Smooth muscle cell (in vitro differentiated cells): Measurements from ENCODE around the gene NHERF2. TPM values are rescaled to one million over a fixed set of nuclear protein-coding genes. Genes with fewer than 3 reads are reported as not detected.
A peak's percentile ranks its signal among the peaks of the same experiment; 100 is the strongest.

Source experiments
- DNase-seq: peaks from one replicate; lab custom pipeline; 2025; ENCODE audit not compliant: unreplicated experiment; lab: John Stamatoyannopoulos, UW
- H2AFZ ChIP-seq: fragments of 200-600 bp; sonication (generic); 2 replicates; pipeline ENCODE4 v1.6.0; 2016; ENCODE audit warnings: antibody characterized with exemption, low read depth, mild to moderate bottlenecking
- H3F3A ChIP-seq: fragments of 200-600 bp; sonication (generic); 2 replicates; pipeline ENCODE4 v1.6.0; 2017; ENCODE audit warnings: antibody characterized with exemption, low read depth
- H3K27ac ChIP-seq: fragments of 200-600 bp; sonication (generic); 2 replicates; pipeline ENCODE4 v1.5.1; 2016; ENCODE audit warnings: low read depth, mild to moderate bottlenecking
- H3K27me3 ChIP-seq: fragments of 200-600 bp; sonication (generic); 2 replicates; pipeline ENCODE4 v1.6.1; 2016; ENCODE audit warnings: low read depth, mild to moderate bottlenecking
- H3K36me3 ChIP-seq: fragments of 200-600 bp; sonication (generic); 2 replicates; pipeline ENCODE4 v1.5.1; 2016; ENCODE audit warnings: low read depth
- H3K4me1 ChIP-seq: fragments of 200-600 bp; sonication (generic); 2 replicates; pipeline ENCODE4 v1.5.1; 2016; ENCODE audit warnings: low read depth
- H3K4me2 ChIP-seq: fragments of 200-600 bp; sonication (generic); 2 replicates; pipeline ENCODE4 v1.6.0; 2016; ENCODE audit warnings: mild to moderate bottlenecking
- H3K4me3 ChIP-seq: fragments of 200-600 bp; sonication (generic); 2 replicates; pipeline ENCODE4 v1.5.1; 2016; ENCODE audit warnings: mild to moderate bottlenecking
- H3K79me2 ChIP-seq: fragments of 200-600 bp; sonication (generic); 2 replicates; pipeline ENCODE4 v1.6.0; 2016; ENCODE audit warnings: low read depth, mild to moderate bottlenecking
- H3K9ac ChIP-seq: fragments of 200-600 bp; sonication (generic); 2 replicates; pipeline ENCODE4 v1.6.0; 2016; ENCODE audit warnings: low read depth
- H3K9me3 ChIP-seq: fragments of 200-600 bp; sonication (generic); replicated peaks from 2 replicates; pipeline ENCODE4 v1.5.1; 2016; ENCODE audit warnings: low read depth
- H4K20me1 ChIP-seq: fragments of 200-600 bp; sonication (generic); 2 replicates; pipeline ENCODE4 v1.6.0; 2016; ENCODE audit warnings: low read depth
- WGBS: methylation state at CpG from one replicate; pipeline ENCODE4 v1.1.7; 2016; ENCODE audit warnings: low lambda C conversion rate; 5-methylcytosine and 5-hydroxymethylcytosine counted together
- polyA plus RNA-seq: library from polyadenylated mRNA; unstranded; fragments of >200 nt; fragmentation: Nextera tagmentation; extraction: Ambion mirVana; gene quantifications from 2 replicates; pipeline ENCODE4 v1.2.1, GENCODE V29; 2016
- total RNA-seq: library from RNA; depleted of rRNA; stranded (reverse); fragments of >200 nt; gene quantifications from 2 replicates; pipeline ENCODE4 v1.2.3, GENCODE V29; 2014
- TF ChIP-seq, protein P1 (sequence below): fragments of 200-600 bp; sonication (generic); IDR thresholded peaks from 2 replicates; pipeline ENCODE4 v1.5.1; 2017; ENCODE audit warnings: borderline replicate concordance, mild to moderate bottlenecking, antibody characterized with exemption; ENCODE audit not compliant: insufficient read depth, poor library complexity, severe bottlenecking

The NHERF2 gene
- total and polyA plus RNA-seq, 2 experiments from 2014 or later, result 14.4 to 40.2 TPM

DNA sequence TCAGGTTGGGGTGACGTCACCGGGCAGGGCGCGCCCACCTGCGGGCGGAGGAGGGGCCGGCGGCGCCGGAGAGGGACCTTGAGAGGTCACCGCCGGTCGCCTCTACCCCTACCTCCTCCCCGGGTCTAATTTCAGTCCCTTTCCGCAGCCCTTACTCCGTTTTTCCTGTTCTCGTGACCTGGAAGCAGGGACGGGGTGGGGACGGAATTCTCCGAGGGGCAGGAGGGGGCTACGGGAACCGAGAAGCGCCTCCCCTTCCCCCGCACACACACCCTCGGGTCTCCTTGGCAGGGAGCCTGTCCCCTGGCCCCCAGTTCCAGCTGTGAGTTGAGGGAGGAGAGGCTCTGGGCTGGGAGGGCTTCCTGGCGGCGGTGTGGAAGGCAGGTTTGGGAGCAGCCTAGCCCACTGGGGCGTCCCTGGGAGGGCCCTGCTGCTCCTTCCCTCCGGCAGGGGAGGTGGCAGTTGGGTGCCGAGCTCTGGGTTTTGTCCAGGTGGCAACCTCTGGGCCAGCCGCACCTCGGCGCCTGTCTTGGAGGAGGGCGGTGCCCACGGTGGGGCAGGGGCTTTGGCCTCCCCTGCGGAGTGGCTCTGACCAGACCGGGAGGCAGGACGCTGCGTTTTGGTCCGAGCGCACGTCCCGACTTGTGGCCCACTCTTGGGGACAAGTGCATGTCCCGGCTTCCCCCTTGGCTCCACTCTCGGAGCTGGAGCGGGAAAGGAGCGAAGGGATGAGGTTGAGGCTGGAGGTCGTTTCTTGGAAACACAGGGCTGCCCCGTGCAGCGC lies 36.2 kb upstream of the NHERF2 start:
- Histone ChIP-seq H3K27ac (no peak overlapping the region), H3F3A (peaks cover 13% of the 10 kb centered on the region), H3K9me3 (no peaks in the 10 kb centered on the region), H3K9ac (no peak overlapping the region), H3K27me3 (peaks cover 39% of the 10 kb centered on the region), H4K20me1 (no peaks in the 10 kb centered on the region), H2AFZ (no peak overlapping the region), H3K4me2 (peak overlapping the region; percentile 82), H3K4me1 (peaks cover 10% of the 10 kb centered on the region), H3K36me3 (no peaks in the 10 kb centered on the region), H3K79me2 (no peaks in the 10 kb centered on the region), H3K4me3 (peak overlapping the region; percentile 46)
- TF ChIP-seq, protein P1, sequence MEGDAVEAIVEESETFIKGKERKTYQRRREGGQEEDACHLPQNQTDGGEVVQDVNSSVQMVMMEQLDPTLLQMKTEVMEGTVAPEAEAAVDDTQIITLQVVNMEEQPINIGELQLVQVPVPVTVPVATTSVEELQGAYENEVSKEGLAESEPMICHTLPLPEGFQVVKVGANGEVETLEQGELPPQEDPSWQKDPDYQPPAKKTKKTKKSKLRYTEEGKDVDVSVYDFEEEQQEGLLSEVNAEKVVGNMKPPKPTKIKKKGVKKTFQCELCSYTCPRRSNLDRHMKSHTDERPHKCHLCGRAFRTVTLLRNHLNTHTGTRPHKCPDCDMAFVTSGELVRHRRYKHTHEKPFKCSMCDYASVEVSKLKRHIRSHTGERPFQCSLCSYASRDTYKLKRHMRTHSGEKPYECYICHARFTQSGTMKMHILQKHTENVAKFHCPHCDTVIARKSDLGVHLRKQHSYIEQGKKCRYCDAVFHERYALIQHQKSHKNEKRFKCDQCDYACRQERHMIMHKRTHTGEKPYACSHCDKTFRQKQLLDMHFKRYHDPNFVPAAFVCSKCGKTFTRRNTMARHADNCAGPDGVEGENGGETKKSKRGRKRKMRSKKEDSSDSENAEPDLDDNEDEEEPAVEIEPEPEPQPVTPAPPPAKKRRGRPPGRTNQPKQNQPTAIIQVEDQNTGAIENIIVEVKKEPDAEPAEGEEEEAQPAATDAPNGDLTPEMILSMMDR, result no peak
- DNase-seq, result no peak
- WGBS, result 6% methylated on average over 45 of the region's 50 CpGs

DNA sequence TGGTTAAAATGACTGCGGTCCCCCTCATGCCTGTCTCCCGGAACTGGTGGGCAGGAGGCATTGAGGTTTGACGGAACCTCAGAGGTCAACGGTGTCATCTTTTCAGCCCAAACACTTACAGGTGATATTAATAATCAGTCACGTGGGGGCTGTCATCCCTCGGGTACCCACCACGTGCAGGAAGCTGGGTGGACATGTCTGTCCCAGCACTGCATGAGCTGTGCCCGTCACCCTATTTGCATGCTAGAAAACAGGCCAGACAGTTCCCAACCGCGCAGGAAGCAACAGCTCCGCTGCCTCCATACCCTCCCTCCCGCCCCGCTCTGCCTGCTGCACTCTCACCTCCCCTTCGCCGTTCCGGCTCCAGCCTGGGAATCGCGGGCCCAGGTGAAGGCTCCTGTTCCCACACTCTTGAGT lies 35.6 kb upstream of the NHERF2 start:
- Histone ChIP-seq H4K20me1 (no peaks in the 10 kb centered on the region), H3K9me3 (no peaks in the 10 kb centered on the region), H3K27me3 (peaks cover 39% of the 10 kb centered on the region), H3K4me2 (peak overlapping the region; percentile 82), H3K27ac (no peak overlapping the region), H3K36me3 (no peaks in the 10 kb centered on the region), H3K4me3 (peak overlapping the region; percentile 46), H3K9ac (no peak overlapping the region), H3K79me2 (no peaks in the 10 kb centered on the region), H3K4me1 (peaks cover 10% of the 10 kb centered on the region), H3F3A (peaks cover 19% of the 10 kb centered on the region), H2AFZ (no peak overlapping the region)
- no peak for DNase-seq
- WGBS, result 29% methylated on average over 18 of the region's 18 CpGs
- TF ChIP-seq, protein P1, result no peak

DNA sequence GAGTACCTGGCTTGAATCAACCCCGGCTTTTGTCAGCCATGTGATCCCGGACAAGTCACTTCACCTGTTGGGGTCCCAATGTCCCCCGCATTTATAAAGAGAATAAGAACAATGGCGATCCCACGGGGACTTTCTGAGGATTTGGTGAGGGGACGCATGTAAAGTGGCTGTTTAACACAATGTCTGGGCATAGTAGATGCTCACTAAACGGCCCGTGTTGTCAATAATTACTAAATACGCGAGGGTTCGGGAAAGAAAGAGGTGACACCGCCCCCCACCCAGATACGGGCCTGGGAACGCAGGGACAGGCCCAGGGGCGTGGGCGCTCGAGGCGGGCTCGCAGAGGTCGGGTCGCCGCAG lies 35.1 kb upstream of the NHERF2 start:
- no peak for DNase-seq
- Histone ChIP-seq H3K4me3 (peak overlapping the region; percentile 23), H3K27me3 (peaks cover 39% of the 10 kb centered on the region), H3K9ac (no peak overlapping the region), H4K20me1 (no peaks in the 10 kb centered on the region), H2AFZ (no peak overlapping the region), H3K27ac (no peak overlapping the region), H3K79me2 (no peaks in the 10 kb centered on the region), H3K36me3 (no peaks in the 10 kb centered on the region), H3K4me1 (peaks cover 10% of the 10 kb centered on the region), H3K4me2 (peak overlapping the region; percentile 81), H3K9me3 (no peaks in the 10 kb centered on the region), H3F3A (peaks cover 24% of the 10 kb centered on the region)
- WGBS, result 21% methylated on average over 22 of the region's 22 CpGs
- TF ChIP-seq, protein P1, result no peak
